Naive thymus-derived CD4-positive, alpha-beta T cell (primary cell): Measurements from ENCODE around the gene BCL2L13. TPM values are rescaled to one million over a fixed set of nuclear protein-coding genes. Genes with fewer than 3 reads are reported as not detected.

Experiments used
- ATAC-seq: fragments of 150-1000 bp; cut with Tn5 transposase; 2 replicates; pipeline ENCODE4 v1.10.0; 2021; ENCODE audit warnings: mild to moderate bottlenecking, moderate library complexity
- CTCF ChIA-PET: fragments of 350-600 bp; sonication (Branson Sonifier 250); formaldehyde crosslinking; loops from one replicate; lab custom pipeline; 2021; ENCODE audit warnings: antibody characterized with exemption; lab: Charles Lee
- POLR2A ChIA-PET: fragments of 350-600 bp; sonication (Branson Sonifier 250); formaldehyde crosslinking; loops from one replicate; lab custom pipeline; 2021; ENCODE audit warnings: antibody characterized with exemption, inconsistent platforms; lab: Charles Lee
- DNase-seq, 9 donors: peaks; one replicate each; pipeline versions ENCODE4 v3.0.0 to v3.0.0-alpha.2; 2020 to 2022; ENCODE audit warnings: mixed read lengths in 1 of 9
- H3K27ac ChIP-seq: one replicate; pipeline ENCODE4 v1.7.0; 2013; ENCODE audit warnings: mild to moderate bottlenecking, low read depth, low read length, moderate library complexity
- H3K27me3 ChIP-seq, 2 donors: one replicate each; pipeline ENCODE4 v1.7.0; 2013; ENCODE audit warnings: low read length in 2 of 2, mild to moderate bottlenecking in 2 of 2, moderate library complexity in 2 of 2; ENCODE audit not compliant: control insufficient read depth in 2 of 2, insufficient read depth in 2 of 2
- H3K36me3 ChIP-seq, 3 experiments: 1 replicate in 2 of 3; 2 replicates in 1 of 3; pipeline ENCODE4 v1.7.0; 2013; ENCODE audit warnings: low read length in 3 of 3, mild to moderate bottlenecking in 3 of 3, moderate library complexity in 1 of 3; ENCODE audit not compliant: insufficient read depth in 3 of 3, control insufficient read depth in 2 of 3
- H3K4me1 ChIP-seq, 2 donors: one replicate each; pipeline ENCODE4 v1.7.0; 2013; ENCODE audit warnings: low read length in 2 of 2, mild to moderate bottlenecking in 2 of 2, moderate library complexity in 1 of 2; ENCODE audit not compliant: control insufficient read depth in 2 of 2, insufficient read depth in 2 of 2
- H3K4me3 ChIP-seq: 2 replicates; pipeline ENCODE4 v1.7.0; 2013; ENCODE audit warnings: mild to moderate bottlenecking, low read length
- H3K9me3 ChIP-seq, 3 experiments: 1 replicate in 2 of 3; 2 replicates in 1 of 3; pipeline ENCODE4 v1.7.0; 2013; ENCODE audit warnings: low read length in 3 of 3; ENCODE audit not compliant: control insufficient read depth in 2 of 3
- H3K27ac Mint-ChIP-seq, 9 donors: one replicate each; pipeline ENCODE4 v1.8.0; 2020 to 2022; ENCODE audit warnings: mixed read lengths in 9 of 9, mild to moderate bottlenecking in 8 of 9, moderate library complexity in 5 of 9, inconsistent platforms in 2 of 9
- H3K27me3 Mint-ChIP-seq, 5 donors: one replicate each; pipeline ENCODE4 v1.8.0; 2021 to 2022; ENCODE audit warnings: mixed read lengths in 5 of 5, mild to moderate bottlenecking in 1 of 5
- H3K36me3 Mint-ChIP-seq, 5 donors: one replicate each; pipeline ENCODE4 v1.8.0; 2020 to 2022; ENCODE audit warnings: mixed read lengths in 5 of 5, mild to moderate bottlenecking in 3 of 5, inconsistent platforms in 1 of 5
- H3K4me1 Mint-ChIP-seq, 7 donors: one replicate each; pipeline ENCODE4 v1.8.0; 2020 to 2022; ENCODE audit warnings: mixed read lengths in 7 of 7, mild to moderate bottlenecking in 3 of 7, inconsistent platforms in 1 of 7
- H3K4me3 Mint-ChIP-seq, 10 donors: one replicate each; pipeline ENCODE4 v1.8.0; 2020 to 2022; ENCODE audit warnings: mild to moderate bottlenecking in 10 of 10, mixed read lengths in 10 of 10, moderate library complexity in 6 of 10, inconsistent platforms in 2 of 10
- H3K9me3 Mint-ChIP-seq, 11 donors: one replicate each; pipeline ENCODE4 v1.8.0; 2020 to 2022; ENCODE audit warnings: mixed read lengths in 11 of 11, mild to moderate bottlenecking in 4 of 11, inconsistent platforms in 1 of 11, moderate library complexity in 1 of 11
- intact Hi-C, 2 donors: fragments of 100-400 bp; cut with micrococcal nuclease; formaldehyde crosslinking; loops; one replicate each; pipeline ENCODE4 v1.15.1; 2023
- polyA plus RNA-seq, 2 donors: library from polyadenylated mRNA; unstranded; fragments of 300-500 nt; fragmentation: Illumina TruSeq; gene quantifications; one replicate each; pipeline ENCODE4 v1.2.3, GENCODE V29; 2021
- total RNA-seq, 6 experiments: library from RNA in 5 of 6; stranded (reverse) in 5 of 6; gene quantifications; 1 replicate in 5 of 6; 2 replicates in 1 of 6; pipeline ENCODE4 v1.2.3 and lab custom pipeline; 2021 to 2026

The BCL2L13 gene
- total and polyA plus RNA-seq, 7 experiments from 2014 or later, result 21.9 to 48.0 (median 33.0) TPM

GRCh38 chr22:17741866-17742526, 103.4 kb downstream of the BCL2L13 start:
- peaks cover 4 to 54% (median 6%) of the 10 kb centered on the region in 3 experiments for H3K36me3 ChIP-seq
- H3K9me3 ChIP-seq, result no peaks in the 10 kb centered on the region
- no peaks in the 10 kb centered on the region for H3K4me1 ChIP-seq
- H3K27ac ChIP-seq, result no peak overlapping the region
- no peak overlapping the region for H3K4me3 ChIP-seq
- peak overlapping the region in 2 of 9 donors; percentile 43 to 67 for H3K27ac Mint-ChIP-seq
- POLR2A ChIA-PET, result interaction anchor here (1.2 kb wide), 1 partner anchor 44 kb away, joined by 3 read pairs; no protein-coding TSS in a partner anchor
- CTCF ChIA-PET, result interaction anchor here (1.2 to 5.4 kb wide), 5 partner anchors 31 to 335 kb away, joined by 4 to 82 read pairs (median 9); partner anchors contain the start of gene PEX26
- peaks cover 3 to 11% (median 7%) of the 10 kb centered on the region in 7 donors for H3K4me1 Mint-ChIP-seq
- peaks cover 0 to 20% (median 5%) of the 10 kb centered on the region in 5 donors for H3K36me3 Mint-ChIP-seq
- ATAC-seq, result no peak
- H3K9me3 Mint-ChIP-seq, result no peaks in the 10 kb centered on the region
- no peaks in the 10 kb centered on the region for H3K27me3 Mint-ChIP-seq
- intact Hi-C loops, result loop anchor here (1.0 to 5.0 kb wide), 4 partner anchors 35 to 335 kb away; partner anchors contain the start of gene PEX26 (in 1 of the 2)
- H3K27me3 ChIP-seq, result no peaks in the 10 kb centered on the region
- DNase-seq, result no peak
- no peak overlapping the region for H3K4me3 Mint-ChIP-seq

DNA sequence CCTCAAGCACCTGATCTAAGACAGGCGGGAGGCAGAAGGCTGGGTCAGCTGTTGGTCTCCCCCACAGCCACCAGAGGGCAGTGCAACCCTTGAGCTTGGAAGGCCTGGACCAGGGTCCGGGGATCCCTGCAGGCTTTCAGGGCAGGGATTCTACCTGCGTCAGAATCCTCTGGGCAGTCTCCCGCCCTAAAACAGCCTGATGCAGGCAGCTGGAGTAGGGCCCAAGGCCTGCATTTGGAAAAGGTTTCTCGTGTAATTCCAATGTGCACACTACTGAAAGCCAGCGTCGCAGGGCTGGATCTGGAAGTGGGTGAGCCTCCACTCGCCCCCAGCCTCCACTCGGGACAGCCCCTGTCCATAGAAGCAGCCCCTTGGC, 104.0 kb downstream of the BCL2L13 start:
- intact Hi-C loops, result loop anchor here (1.0 to 5.0 kb wide), 4 partner anchors 34 to 335 kb away; partner anchors contain the start of gene PEX26 (in 1 of the 2)
- DNase-seq (peak; percentile 32 to 72 (median 53)), ATAC-seq (peak; percentile 86)
- Mint-ChIP-seq H3K27me3 (no peaks in the 10 kb centered on the region), H3K36me3 (peaks cover 0 to 20% (median 5%) of the 10 kb centered on the region in 5 donors), H3K27ac (peak overlapping the region in 3 of 9 donors; percentile 8 to 67 (median 9)), H3K4me3 (no peak overlapping the region), H3K9me3 (no peaks in the 10 kb centered on the region), H3K4me1 (peaks cover 3 to 11% (median 7%) of the 10 kb centered on the region in 7 donors)
- CTCF ChIA-PET, result interaction anchor here (1.0 to 5.4 kb wide), 7 partner anchors 28 to 334 kb away, joined by 3 to 82 read pairs (median 6); partner anchors contain the start of gene PEX26
- H3K36me3 ChIP-seq, result peaks cover 4 to 48% (median 6%) of the 10 kb centered on the region in 3 experiments
- H3K27me3 ChIP-seq, result no peaks in the 10 kb centered on the region
- H3K27ac ChIP-seq, result no peak overlapping the region
- no peaks in the 10 kb centered on the region for H3K9me3 ChIP-seq
- H3K4me1 ChIP-seq, result no peaks in the 10 kb centered on the region
- POLR2A ChIA-PET, result interaction anchor here (1.2 kb wide), 1 partner anchor 44 kb away, joined by 3 read pairs; no protein-coding TSS in a partner anchor
- H3K4me3 ChIP-seq, result no peak overlapping the region

DNA sequence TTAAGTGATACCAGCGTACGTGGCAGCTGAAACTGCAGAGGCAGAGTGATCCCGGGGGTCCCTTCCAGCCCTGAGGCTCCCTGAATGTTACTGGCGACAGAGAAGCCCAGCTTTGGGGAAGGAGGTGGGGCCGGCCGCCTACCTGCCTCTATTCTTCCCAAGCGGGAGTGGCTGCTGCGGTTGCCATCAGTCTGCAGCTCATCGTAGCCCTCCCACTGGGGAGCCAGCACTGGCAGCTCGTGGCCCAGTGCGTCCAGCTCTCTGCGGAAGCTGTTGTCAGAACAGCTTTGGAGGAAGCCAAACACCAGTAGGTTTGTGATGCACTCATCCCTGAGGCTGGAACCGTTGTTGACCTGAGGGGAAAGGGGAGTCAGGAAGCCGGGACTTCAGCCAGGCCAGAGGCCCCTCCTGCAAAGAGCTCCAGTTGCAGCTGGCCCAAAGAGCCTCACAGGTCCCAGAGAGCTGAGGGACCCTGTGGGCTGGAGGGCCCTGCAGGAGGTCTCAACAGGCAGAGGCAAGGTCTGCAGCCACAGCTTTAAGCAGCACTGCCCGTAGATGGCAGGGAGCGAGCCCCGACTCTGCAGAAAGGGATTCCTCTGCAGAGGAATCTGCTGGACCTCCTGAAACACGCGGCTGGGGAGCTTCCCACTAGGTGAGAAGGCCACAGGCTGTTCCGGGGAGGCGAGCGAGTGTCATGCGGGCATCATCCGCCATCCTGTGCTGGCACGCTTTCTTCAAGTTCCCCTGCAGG, 105.3 kb downstream of the BCL2L13 start:
- Mint-ChIP-seq H3K36me3 (peaks cover 0 to 11% (median 0%) of the 10 kb centered on the region in 5 donors), H3K4me3 (no peak overlapping the region), H3K4me1 (peaks cover 3 to 11% (median 8%) of the 10 kb centered on the region in 7 donors), H3K9me3 (no peaks in the 10 kb centered on the region), H3K27me3 (no peaks in the 10 kb centered on the region), H3K27ac (peak overlapping the region in 4 of 9 donors; percentile 3 to 84 (median 50))
- Histone ChIP-seq H3K4me3 (no peak overlapping the region), H3K27me3 (no peaks in the 10 kb centered on the region), H3K4me1 (no peaks in the 10 kb centered on the region), H3K27ac (no peak overlapping the region), H3K36me3 (peaks cover 0 to 40% (median 0%) of the 10 kb centered on the region in 3 experiments), H3K9me3 (no peaks in the 10 kb centered on the region)
- DNase-seq, result no peak
- POLR2A ChIA-PET, result interaction anchor here (0.6 to 0.9 kb wide), 2 partner anchors 41 to 362 kb away, joined by 3 read pairs; no protein-coding TSS in a partner anchor
- intact Hi-C loops, result loop anchor here (2.0 to 5.0 kb wide), 2 partner anchors 33 to 333 kb away; partner anchors contain the start of gene PEX26 (in 1 of the 2)
- CTCF ChIA-PET, result interaction anchor here (0.8 to 5.4 kb wide), 7 partner anchors 9 to 332 kb away, joined by 3 to 82 read pairs (median 4); no protein-coding TSS in a partner anchor
- no peak for ATAC-seq

GRCh38 chr22:17744430-17744829, 105.9 kb downstream of the BCL2L13 start:
- Histone ChIP-seq H3K36me3 (peaks cover 0 to 34% (median 0%) of the 10 kb centered on the region in 3 experiments), H3K27me3 (no peaks in the 10 kb centered on the region), H3K9me3 (no peaks in the 10 kb centered on the region), H3K4me3 (no peak overlapping the region), H3K27ac (no peak overlapping the region), H3K4me1 (no peaks in the 10 kb centered on the region)
- H3K9me3 Mint-ChIP-seq, result no peaks in the 10 kb centered on the region
- no peaks in the 10 kb centered on the region for H3K27me3 Mint-ChIP-seq
- CTCF ChIA-PET, result interaction anchor here (0.8 to 5.4 kb wide), 5 partner anchors 8 to 332 kb away, joined by 3 to 82 read pairs (median 4); no protein-coding TSS in a partner anchor
- POLR2A ChIA-PET, result no interaction called here
- peaks cover 3 to 11% (median 8%) of the 10 kb centered on the region in 7 donors for H3K4me1 Mint-ChIP-seq
- H3K36me3 Mint-ChIP-seq, result peaks cover 0 to 12% (median 0%) of the 10 kb centered on the region in 5 donors
- H3K27ac Mint-ChIP-seq, result peak overlapping the region in 8 of 9 donors; percentile 25 to 82 (median 59)
- no peak overlapping the region for H3K4me3 Mint-ChIP-seq
- intact Hi-C loops, result loop anchor here in 1 of 2 donors (5.0 kb wide), 1 partner anchor 333 kb away; the partner anchor contains the start of gene PEX26
- ATAC-seq, result no peak
- no peak for DNase-seq

DNA sequence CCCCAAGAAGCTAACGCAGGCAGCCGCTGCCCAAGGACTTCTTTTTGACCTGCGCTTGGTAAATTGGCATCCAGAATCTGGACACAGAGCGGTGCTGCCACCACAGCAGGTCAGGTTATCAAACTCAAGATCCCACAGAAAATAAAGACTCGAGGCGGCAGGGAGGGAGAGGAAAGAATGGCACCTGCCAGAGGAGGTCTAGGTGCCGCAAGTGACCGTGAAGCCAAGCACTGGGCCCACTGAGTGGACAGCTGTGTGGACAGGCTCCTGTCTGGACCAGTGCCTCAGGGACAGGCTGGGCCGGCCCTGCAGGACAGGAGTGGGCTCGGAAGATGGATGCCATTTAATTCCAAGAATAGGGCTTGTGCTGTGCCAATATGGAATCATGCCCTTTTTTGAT, 108.4 kb downstream of the BCL2L13 start:
- ChIA-PET CTCF (interaction anchor here (1.0 kb wide), 1 partner anchor 25 kb away, joined by 3 read pairs; no protein-coding TSS in a partner anchor), POLR2A (interaction anchor here (1.4 kb wide), 1 partner anchor 330 kb away, joined by 4 read pairs; no protein-coding TSS in a partner anchor)
- no peak overlapping the region for H3K4me3 ChIP-seq
- Mint-ChIP-seq H3K4me1 (peaks cover 3 to 13% (median 8%) of the 10 kb centered on the region in 7 donors), H3K27me3 (no peaks in the 10 kb centered on the region), H3K9me3 (no peaks in the 10 kb centered on the region), H3K36me3 (peaks cover 0 to 12% (median 0%) of the 10 kb centered on the region in 5 donors), H3K27ac (peak overlapping the region in 5 of 9 donors; percentile 14 to 76 (median 51)), H3K4me3 (no peak overlapping the region)
- H3K27ac ChIP-seq, result no peak overlapping the region
- ATAC-seq (no peak), DNase-seq (no peak)
- intact Hi-C loops, result no loop called here
- H3K9me3 ChIP-seq, result no peaks in the 10 kb centered on the region
- H3K27me3 ChIP-seq, result no peaks in the 10 kb centered on the region
- peaks cover 0 to 32% (median 0%) of the 10 kb centered on the region in 3 experiments for H3K36me3 ChIP-seq
- H3K4me1 ChIP-seq, result no peaks in the 10 kb centered on the region
